HG02852 (cell line): Measurements from ENCODE around the gene SLC41A3.
"Not testable (repeated sequence)": the region's sequence is repeated elsewhere in the genome, so short reads cannot be mapped to it uniquely, and the experiment has no call there.

Experiments used
- ATAC-seq: cut with Tn5 transposase; IDR thresholded peaks from one replicate; pipeline ENCODE4 v1.9.1; 2021; ENCODE audit warnings: mild to moderate bottlenecking, moderate library complexity; ENCODE audit not compliant: unreplicated experiment

SLC41A3 gene

DNA sequence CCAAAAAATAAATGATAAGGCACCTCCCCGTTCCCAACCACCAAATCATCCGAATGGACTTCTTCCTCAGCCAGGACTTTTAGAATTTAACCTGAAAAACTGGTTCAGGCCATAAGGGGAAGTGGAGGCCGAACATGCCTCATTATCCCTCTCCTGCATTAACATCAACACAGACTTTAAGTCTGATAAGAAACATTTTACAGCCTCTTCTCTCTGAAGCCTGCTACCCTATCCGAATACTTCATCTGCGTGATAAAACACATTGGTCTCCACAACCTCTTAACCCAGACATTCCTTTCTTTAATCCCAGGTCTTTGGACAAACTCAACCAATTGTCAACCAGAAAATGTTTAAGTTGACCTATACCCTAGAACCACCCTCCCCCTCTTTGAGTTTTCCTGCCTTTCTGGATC is 850 bp upstream of the SLC41A3 start:
- no peak for ATAC-seq

DNA sequence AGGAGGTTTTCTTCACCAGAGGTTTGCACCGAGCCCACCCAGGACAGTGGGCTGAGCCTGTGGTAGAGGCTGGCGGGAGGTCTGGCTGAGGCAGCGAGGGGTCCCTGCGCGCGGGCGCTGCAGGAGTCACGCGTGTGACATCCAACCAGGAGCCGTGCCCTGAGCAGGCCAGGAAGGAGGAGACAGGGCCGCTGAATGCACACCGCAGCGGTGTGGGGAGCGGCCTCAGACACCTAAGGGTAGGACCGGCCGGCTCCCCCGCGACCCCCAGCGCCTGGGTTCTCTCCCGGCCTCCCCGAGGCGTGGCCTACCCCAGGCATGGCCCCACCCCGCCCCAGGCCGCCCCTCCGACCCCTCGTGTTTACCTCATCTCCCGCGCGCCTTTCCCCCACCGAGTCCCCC is 412 bp downstream of the SLC41A3 start:
- peak; percentile 46 for ATAC-seq

DNA sequence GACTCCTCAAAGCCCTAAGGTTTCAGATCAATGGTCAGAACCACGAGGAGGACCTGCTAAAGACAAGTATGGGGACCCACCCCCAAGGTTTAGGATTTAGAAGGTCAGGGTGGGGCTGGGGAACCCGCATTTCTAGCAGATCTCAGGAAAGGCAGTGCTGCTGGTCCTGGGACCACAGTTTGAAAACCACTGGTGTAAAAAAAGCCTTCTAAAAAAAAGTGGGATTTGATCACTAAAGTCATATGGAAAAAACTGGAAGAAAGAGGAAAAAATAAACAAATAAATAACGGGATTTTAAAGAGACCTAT is 832 bp downstream of the SLC41A3 start:
- ATAC-seq = no peak

DNA sequence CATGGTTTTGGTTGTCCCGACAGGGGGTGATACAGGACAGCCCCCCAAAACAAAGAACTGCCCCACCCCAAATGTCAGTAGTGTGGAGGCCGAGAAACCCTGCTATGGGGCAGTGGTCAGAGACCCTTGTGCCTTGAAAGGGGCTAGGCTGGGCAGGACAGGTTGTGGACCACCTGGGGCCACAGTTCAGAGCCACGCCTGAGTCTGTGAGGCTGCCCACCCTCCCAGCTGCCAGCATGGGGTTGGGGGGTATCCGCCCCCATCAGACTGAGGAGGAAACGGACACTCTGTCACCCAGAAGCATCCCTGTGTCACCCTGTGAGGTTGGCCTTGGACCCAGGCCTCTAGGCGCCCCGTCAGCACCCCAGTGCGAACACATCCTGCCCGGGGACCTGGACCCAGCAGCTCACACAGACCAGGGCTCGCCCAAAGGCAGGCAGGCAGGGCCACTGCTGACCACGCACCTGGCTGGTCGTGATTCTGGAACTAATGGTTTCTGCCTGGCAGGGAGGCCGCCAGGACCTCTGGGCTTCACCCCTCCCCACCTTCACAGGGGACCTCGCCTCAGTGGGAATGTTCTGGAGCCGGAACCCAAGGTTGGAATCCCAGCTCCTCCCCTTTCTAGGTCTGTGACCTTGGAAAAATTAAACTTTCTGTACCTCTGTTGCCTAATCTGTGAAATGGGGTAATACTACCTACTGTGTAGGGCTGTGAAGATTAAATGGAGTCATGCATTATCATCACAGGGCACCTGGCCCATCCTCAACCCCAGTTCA is 1.4 kb downstream of the SLC41A3 start:
- ATAC-seq = no peak

DNA sequence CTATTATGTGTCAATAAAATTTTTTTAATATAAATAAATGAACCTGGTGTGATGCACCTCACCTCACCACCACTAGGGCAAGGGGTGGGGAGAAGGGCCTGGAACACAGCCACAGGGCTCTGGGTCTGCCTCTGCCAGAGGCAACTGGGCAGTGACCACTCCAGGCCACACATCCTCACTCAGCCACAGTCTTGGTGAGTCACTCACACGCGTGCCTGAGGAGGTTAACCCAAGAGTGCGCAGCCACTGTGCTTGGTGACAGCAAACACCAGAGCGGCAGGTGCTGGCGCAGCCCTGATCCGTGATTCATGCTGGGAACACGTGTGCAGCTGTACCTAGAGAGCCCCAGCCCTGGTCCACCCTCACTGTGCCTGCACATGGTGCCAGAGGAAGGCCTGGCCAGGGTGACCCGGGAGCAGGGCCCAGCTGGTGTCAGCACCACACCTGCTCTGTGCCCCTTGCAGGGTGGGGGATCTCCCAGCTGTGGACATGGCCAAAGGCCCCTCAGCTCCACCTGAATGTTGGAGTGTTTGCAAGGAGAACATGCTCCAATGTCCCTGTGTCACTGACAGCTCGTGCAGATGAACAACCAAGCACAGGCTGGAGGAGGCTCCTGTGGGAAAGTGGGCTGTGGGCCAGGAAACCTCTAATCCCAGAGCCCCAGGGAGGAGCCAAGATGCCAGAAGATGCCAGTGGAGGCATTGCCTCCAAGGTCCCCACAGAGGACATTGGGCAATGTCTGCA is 2.1 kb downstream of the SLC41A3 start:
- ATAC-seq = no peak

DNA sequence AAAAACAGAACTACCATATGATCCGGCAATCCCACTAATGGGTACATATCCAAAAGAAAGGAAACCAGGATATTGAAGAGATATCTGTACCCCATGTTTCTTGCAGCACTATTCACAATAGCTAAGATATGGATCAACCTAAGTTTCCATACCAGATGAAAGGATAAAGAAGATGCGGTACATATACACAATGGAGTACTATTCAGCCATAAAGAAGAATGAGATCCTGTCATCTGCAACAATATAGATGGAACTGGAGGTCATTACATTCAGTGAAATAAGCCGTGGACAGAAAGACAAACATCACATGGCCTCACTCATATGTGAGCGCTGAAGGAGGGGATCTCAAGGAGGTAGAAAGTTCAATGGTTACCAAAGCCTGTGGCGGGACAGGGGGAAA is 3.0 kb downstream of the SLC41A3 start:
- no peak for ATAC-seq

DNA sequence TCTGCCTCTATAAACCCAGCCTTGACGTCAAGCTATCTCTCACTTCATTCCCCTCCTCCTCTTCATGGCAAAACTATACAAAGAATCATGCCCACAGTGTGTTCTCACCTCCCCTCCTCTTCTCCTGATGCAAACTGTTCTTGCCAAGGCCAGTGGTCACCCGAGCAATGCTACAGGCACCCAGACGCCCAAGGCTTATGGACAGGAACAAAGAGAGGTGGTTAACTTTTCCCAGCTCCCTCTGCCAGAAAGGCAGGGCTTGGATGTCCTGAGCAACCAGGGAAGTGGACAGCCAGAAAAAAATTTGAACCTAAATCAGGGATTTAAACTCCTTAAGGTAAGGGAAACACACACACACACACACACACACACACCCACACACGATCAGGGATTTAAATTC is 5.1 kb downstream of the SLC41A3 start:
- no peak for ATAC-seq

DNA sequence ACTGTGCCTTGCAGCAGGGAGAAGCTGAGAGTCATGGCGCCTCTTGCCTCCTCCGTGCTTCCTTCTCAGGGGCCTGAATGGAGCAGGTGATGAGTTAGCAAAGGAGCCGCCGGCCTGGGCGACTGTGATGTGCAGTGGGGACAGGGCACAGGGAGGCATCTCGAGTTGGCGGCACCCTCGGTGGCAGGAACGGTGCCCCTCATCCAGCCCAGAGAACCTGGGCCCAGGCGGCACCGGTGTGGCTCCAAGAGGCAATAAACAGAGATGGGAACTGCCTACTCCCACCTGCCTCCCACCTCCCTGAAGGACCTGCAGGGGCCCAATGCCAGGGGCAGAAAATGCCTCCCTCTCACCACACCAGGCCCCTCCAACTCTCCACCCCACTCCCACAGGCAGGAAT is 6.2 kb downstream of the SLC41A3 start:
- no peak for ATAC-seq

DNA sequence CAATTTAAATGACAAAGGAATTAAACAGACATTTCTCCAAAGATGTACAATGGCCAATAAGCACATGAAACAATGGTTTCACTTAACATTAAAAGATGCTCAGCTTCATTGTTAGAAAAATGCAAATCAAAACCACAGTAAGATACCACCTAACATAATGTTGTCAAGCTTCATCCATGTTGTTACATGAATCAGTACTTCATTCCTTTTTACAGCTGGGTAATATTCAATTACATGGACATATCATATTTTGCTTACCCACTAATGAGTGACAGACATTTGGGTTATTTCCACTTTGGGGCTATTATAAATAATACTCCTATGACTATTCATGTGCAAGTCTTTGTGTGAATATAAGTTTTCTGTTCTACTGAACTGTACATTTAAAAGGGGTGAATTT is 7.8 kb downstream of the SLC41A3 start:
- no peak for ATAC-seq

DNA sequence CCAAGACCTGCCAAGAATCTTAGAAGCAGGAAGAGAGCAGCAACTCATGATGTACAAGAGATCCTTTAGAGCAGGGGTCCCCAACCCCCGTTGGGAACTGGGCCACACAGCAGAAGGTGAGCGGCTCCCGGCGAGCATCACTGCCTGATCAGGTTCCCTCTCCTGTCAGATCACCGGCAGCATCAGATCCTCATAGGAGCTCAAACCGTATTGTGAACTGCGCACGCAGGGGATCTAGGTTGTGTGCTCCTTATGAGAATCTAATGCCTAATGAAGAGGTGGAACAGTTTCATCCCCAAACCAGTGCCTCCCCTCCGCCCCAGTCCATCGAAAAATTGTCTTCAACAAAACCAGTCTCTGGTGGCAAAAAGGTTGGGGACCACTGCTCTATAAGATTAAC is 13.8 kb downstream of the SLC41A3 start:
- ATAC-seq = no peak

DNA sequence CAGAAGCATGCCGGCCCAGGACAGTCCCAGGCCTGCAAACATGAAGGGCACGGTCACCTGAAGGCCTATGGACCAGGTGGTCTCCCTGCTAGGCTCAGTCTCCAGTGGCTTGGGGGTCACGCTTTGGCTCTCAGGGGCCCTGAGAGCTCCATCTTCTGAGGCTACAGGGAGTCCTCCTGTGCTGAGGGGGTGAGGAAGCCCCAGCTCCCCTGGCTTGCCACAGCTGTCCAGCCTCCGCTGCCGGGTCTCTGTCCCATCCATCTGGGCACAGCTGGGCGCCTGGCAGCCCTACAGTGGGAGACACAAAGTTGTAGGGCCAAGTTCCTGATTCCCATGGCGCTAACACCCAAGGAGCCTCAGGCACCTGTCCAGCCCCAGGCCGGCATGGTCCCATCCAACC is 16.0 kb downstream of the SLC41A3 start:
- ATAC-seq = no peak

DNA sequence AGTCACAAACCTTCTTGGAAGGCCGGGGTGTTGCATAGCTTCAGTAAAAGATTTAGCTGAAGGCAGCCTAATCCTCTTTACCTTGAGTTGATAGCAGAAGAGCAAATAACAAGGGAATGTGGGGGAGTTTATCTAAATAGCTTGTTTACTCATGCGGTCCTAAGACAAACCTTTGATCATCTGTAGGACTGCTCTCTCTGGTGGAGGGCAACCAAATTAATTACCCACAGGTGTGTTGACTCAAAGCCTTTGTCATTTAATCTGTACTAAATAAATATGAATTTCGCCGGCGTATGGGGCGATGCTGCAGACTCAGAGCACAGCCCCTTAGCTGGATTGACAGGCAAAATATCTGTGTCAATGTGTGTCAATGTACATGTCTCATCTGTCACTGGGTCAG is 17.2 kb downstream of the SLC41A3 start:
- ATAC-seq = not testable (repeated sequence)

DNA sequence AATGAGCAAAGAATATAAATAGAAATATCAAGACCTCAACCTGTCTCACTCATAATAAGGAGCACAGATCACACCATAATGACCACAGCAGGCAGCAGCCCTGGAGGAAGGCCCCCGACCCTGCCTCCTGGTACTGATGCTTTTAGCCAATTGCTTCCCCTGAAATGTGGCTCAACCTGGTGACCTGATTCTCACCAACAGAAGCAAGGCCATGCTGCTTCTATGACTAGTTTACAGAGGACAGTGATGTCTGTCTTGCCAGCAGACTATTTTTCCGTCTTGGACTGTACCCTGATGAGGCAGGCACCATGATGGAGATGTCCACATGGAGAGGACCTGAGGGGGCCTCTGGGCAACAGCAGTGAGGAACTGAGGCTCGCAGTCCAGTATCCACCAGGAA is 18.0 kb downstream of the SLC41A3 start:
- no peak for ATAC-seq

DNA sequence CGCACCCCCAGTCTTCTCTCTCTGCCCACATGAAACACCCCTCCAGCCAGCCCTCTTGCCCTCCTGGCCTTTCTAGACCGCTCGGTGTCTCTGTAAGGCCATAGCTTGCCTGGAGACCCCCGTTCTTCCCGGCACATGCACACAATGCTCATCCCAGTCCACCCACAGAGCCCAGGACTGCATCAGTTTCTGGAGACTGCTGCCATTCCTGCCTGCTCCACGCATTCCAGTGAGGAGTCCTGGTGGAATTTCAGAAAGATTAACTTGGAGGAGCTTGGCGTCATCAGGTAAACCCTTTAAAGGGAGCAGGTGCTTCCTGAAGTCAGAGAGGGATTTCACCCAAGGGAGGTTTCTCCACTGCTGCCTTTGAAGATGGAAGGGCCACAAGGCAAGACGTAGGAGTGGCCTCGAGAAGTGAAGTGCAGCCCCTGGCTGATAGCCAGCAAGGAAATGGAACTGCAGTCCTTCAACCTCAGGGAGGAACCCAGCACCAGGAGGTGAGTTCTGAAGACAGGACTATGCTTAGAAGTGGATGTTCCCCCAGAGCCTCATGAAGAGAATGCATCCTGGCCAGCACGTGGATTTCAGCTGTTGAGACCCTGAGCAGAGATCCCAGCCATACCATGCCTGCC is 19.2 kb downstream of the SLC41A3 start:
- no peak for ATAC-seq

DNA sequence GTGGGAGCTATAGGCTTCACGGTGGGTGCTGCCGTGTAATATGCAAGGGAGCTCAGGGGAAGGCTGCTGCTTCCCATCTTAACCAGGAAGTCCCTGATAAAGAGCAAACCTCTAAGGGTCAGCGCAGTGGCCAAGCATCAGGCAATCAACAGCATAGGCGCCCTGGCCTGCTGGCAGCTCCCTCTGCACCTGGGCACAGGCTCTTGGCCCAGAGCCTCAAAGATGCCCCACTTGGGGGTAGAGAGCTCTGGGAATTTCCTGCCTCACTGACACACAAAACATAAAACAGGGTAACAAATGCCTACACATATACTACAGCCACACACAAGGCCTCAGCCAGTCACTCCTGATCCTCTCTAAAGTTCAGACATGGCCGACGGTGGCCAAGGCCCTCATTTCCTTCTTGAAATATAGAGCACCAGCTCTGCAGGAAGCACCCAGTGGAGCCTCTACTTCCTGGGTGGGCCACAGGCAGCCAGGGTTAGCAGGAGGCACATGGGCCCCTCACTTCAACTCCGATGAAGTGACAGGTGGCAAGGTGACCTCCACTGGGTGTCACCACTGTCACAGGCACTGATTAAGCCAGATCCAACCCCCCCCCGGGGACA is 20.5 kb downstream of the SLC41A3 start:
- ATAC-seq = no peak

DNA sequence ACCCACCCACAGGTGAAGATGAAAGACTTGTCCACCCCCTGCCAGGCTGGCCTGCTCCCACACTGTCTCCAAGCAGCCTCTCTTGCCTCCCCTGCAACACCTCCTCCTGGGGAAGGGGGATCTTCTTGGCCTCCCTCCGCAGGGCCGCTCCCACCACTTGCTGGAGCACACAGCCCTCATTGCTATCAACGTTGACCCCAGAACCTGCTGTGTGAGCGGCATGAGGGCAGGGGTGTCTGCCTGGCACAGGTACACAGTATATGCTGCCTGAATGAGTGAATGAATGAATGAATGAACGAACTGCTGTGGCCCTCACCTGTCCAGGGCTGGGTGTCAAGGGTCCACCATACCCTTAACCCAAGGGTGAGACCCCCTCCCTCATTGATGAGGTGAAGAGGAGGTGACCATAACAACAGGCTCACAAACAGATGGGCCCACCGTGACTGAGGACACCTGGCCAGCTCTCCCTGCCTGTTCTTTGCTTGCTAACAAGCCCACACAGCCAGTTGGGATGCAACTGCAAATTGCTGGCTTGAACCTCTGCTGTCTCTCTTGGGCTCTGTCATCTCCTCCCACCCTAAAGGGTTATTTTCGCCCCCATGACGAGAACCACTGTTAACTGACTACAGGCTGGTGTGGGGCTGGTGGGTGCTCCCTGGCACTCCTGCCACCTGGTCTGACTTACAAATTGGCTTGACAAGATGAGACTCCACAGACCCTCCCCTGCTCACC is 22.5 kb downstream of the SLC41A3 start:
- no peak for ATAC-seq

DNA sequence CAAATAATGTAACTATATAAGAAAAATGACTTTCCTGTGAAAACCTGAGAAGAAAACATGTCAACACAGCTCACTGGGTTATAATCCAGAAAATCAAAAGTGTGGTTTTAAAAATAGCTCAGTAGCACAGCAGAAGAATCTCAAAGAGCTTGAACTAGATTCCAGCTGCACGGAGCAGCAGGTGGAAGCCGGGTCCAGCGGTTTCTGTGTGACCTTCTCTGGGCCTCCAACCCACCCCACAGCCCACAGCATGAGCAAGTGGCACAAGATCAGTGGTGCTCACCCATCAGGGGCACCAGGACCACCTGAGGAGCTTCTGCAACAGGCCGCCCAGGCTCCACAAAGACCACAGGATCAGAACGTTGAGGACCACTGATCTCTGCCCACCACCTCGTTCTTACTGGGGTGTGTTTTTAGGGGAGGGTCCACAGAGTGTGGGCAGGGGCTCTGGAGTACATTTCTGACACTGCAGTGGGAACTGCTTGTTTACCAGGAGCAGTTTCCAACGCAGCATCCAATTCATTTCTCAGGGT is 23.2 kb downstream of the SLC41A3 start:
- no peak for ATAC-seq

DNA sequence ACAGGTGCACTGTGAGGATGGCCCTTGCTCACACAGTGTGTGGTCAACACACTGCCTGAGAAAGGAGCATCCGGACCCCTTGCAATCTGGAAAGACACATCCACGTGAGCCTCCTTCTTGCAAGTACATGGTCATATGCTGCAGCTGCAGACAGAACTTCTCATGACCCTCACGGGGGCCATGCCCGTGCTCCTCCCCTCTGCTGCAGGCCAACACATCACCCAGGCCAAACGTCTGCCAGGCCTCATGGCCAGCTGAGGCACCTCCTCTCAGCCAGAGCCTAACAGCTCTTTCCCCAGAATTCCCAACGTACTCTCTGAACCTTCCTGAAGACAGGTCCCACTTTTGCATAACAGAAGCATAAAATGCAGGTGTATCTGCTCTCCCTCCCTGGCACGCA is 25.3 kb downstream of the SLC41A3 start:
- no peak for ATAC-seq

DNA sequence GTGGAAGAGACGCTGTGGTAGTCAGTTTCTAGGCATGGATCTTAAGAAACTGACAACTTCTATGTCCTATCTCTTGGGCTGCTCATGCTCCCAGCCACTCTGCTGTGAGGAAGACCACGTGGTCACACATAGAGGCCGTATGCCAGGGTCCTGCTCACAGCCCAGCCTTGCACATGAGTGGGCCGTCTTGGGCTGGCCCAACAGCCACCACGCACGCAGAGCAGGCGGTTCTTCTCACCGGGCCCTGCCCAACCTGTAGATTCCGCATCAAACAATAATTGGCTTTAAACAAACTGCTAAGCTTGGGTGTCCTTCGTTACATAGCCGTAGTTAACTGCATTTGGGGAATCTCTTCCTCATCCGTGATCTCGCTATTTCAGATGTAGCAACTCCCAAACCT is 26.0 kb downstream of the SLC41A3 start:
- no peak for ATAC-seq

DNA sequence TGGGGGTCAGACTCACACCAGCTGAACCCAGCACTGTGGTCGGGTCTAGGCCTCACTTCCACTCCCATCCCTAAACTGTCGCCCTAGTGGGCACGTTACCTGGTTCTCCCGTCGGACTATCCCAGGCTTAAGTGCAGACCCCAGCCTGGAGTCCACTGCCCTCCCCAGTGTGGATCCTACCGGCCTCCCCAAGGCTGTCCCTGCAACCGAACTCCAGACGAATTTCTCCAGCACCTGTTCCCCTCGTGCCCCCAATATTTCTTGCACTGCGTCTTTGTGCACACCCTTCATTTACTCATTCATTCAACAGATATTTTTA is 26.5 kb downstream of the SLC41A3 start:
- no peak for ATAC-seq
